B cell (primary cell): Measurements from ENCODE around the gene ERLEC1. TPM values are rescaled to one million over a fixed set of nuclear protein-coding genes. Genes with fewer than 3 reads are reported as not detected.

ENCODE experiments used
- ATAC-seq: fragments of 200-7000 bp; cut with Tn5 transposase; one replicate; pipeline ENCODE4 v1.10.0; 2021; ENCODE audit warnings: low read depth, mild to moderate bottlenecking, moderate number of reproducible peaks, moderate library complexity
- CTCF ChIA-PET: fragments of 350-600 bp; sonication (Branson Sonifier 250); formaldehyde crosslinking; loops from one replicate; lab custom pipeline; 2021; ENCODE audit warnings: antibody characterized with exemption, inconsistent platforms; lab: Charles Lee
- POLR2A ChIA-PET: fragments of 350-600 bp; sonication (Branson Sonifier 250); formaldehyde crosslinking; loops from one replicate; lab custom pipeline; 2021; ENCODE audit warnings: antibody characterized with exemption; lab: Charles Lee
- DNase-seq: peaks from one replicate; pipeline ENCODE4 v3.0.0; 2013
- H2AFZ ChIP-seq: 2 replicates; pipeline ENCODE4 v1.6.1; 2012; ENCODE audit warnings: mild to moderate bottlenecking, low read depth, low read length; ENCODE audit not compliant: insufficient read depth, poor library complexity, severe bottlenecking
- H3K27ac ChIP-seq, 2 donors: 1 replicate in 1 of 2; 2 replicates in 1 of 2; pipeline ENCODE4 v1.5.1; 2012 to 2013; ENCODE audit warnings: low read length in 2 of 2, mild to moderate bottlenecking in 2 of 2, moderate library complexity in 1 of 2
- H3K27me3 ChIP-seq, 4 experiments: fragments of 200-600 bp in 1 of 4; sonication (generic) in 1 of 4; replicated peaks in 1 of 4; 1 replicate in 2 of 4; 2 replicates in 2 of 4; pipeline versions ENCODE4 v1.6.1 to v1.7.0; 2013 to 2016; ENCODE audit warnings: low read length in 3 of 4, mild to moderate bottlenecking in 2 of 4, mixed read lengths in 1 of 4, moderate library complexity in 1 of 4; ENCODE audit not compliant: insufficient read depth in 4 of 4, control insufficient read depth in 3 of 4; ENCODE audit errors: control extremely low read depth in 1 of 4
- H3K36me3 ChIP-seq, 2 experiments: replicated peaks in 1 of 2; 1 replicate in 1 of 2; 2 replicates in 1 of 2; pipeline versions ENCODE4 v1.6.1 to v1.7.1; 2013; ENCODE audit warnings: low read length in 1 of 2; ENCODE audit not compliant: insufficient read depth in 2 of 2, control insufficient read depth in 1 of 2; ENCODE audit errors: control extremely low read depth in 1 of 2, extremely low read depth in 1 of 2
- H3K4me1 ChIP-seq, 2 donors: fragments of 200-600 bp in 1 of 2; sonication (generic) in 1 of 2; 1 replicate in 1 of 2; 2 replicates in 1 of 2; pipeline versions ENCODE4 v1.5.1 to v1.6.1; 2013 to 2017; ENCODE audit warnings: low read length in 2 of 2; ENCODE audit not compliant: control insufficient read depth in 2 of 2, insufficient read depth in 2 of 2
- H3K4me2 ChIP-seq: replicated peaks from 2 replicates; pipeline ENCODE3; 2012; ENCODE audit warnings: mild to moderate bottlenecking, low read depth, low read length; ENCODE audit not compliant: poor library complexity, severe bottlenecking
- H3K4me3 ChIP-seq, 5 experiments: fragments of 200-600 bp in 1 of 5; sonication (generic) in 1 of 5; 1 replicate in 3 of 5; 2 replicates in 2 of 5; pipeline versions ENCODE4 v1.5.1 to v1.7.0; 2011 to 2016; ENCODE audit warnings: low read length in 4 of 5, mild to moderate bottlenecking in 4 of 5, low read depth in 2 of 5, control low read depth in 1 of 5, moderate library complexity in 1 of 5; ENCODE audit not compliant: insufficient read depth in 1 of 5; ENCODE audit errors: control extremely low read depth in 1 of 5, extremely low read depth in 1 of 5
- H3K79me2 ChIP-seq: fragments of 200-600 bp; sonication (generic); one replicate; pipeline ENCODE4 v1.6.0; 2016; ENCODE audit warnings: low read length; ENCODE audit not compliant: control insufficient read depth, insufficient read depth
- H3K9ac ChIP-seq: fragments of 200-600 bp; sonication (generic); 2 replicates; pipeline ENCODE4 v1.6.1; 2017; ENCODE audit warnings: mild to moderate bottlenecking, low read length, moderate library complexity
- H3K9me3 ChIP-seq, 3 donors: one replicate each; pipeline versions ENCODE4 v1.6.1 to v1.7.1; 2013; ENCODE audit warnings: low read length in 2 of 3; ENCODE audit not compliant: control insufficient read depth in 2 of 3, insufficient read depth in 1 of 3; ENCODE audit errors: control extremely low read depth in 1 of 3
- H4K20me1 ChIP-seq: 2 replicates; pipeline ENCODE4 v1.6.0; 2012; ENCODE audit warnings: mild to moderate bottlenecking, low read length; ENCODE audit not compliant: insufficient read depth, control insufficient read depth, poor library complexity, severe bottlenecking
- H3K27ac Mint-ChIP-seq: one replicate; pipeline ENCODE4 v1.8.0; 2021; ENCODE audit warnings: mixed read lengths
- H3K27me3 Mint-ChIP-seq: one replicate; pipeline ENCODE4 v1.8.0; 2021; ENCODE audit warnings: mixed read lengths
- H3K4me1 Mint-ChIP-seq: one replicate; pipeline ENCODE4 v1.8.0; 2021; ENCODE audit warnings: mixed read lengths
- H3K4me3 Mint-ChIP-seq: one replicate; pipeline ENCODE4 v1.8.0; 2021; ENCODE audit warnings: mixed read lengths
- H3K9me3 Mint-ChIP-seq: one replicate; pipeline ENCODE4 v1.8.0; 2022; ENCODE audit warnings: mixed read lengths; ENCODE audit not compliant: insufficient read depth
- CTCF ChIP-seq: fragments of 200-600 bp; IDR thresholded peaks from one replicate; pipeline ENCODE4 v1.8.0; 2022; ENCODE audit warnings: antibody characterized with exemption, mild to moderate bottlenecking
- EZH2 ChIP-seq: IDR thresholded peaks from 2 replicates; pipeline ENCODE4 v1.6.1; 2012; ENCODE audit warnings: borderline replicate concordance, low read depth, mild to moderate bottlenecking, moderate library complexity, low read length; ENCODE audit not compliant: insufficient read depth, poor library complexity, severe bottlenecking
- WGBS: methylation state at CpG from one replicate; pipeline ENCODE4 v1.1.5; 2013; ENCODE audit warnings: missing lambda C conversion rate; ENCODE audit not compliant: insufficient coverage; 5-methylcytosine and 5-hydroxymethylcytosine counted together
- intact Hi-C: fragments of 100-400 bp; cut with micrococcal nuclease; formaldehyde crosslinking; loops from one replicate; pipeline ENCODE4 v1.10.0; 2022
- polyA plus RNA-seq: library from polyadenylated mRNA; depleted of rRNA; stranded (reverse); fragments of >200 nt; gene quantifications from 2 replicates; pipeline ENCODE4 v1.2.3, GENCODE V29; 2012
- total RNA-seq, 2 donors: library from RNA; stranded (reverse); fragments of 120-200 nt in 1 of 2; gene quantifications; 1 replicate in 1 of 2; 2 replicates in 1 of 2; pipeline versions ENCODE4 v1.2.3 to v1.2.4, GENCODE V29; 2013 to 2022

ERLEC1 gene
- total and polyA plus RNA-seq, 2 donors (not counting 1 experiment from before 2014, with no cell fraction given): 20.4 to 22.9 TPM

- WGBS: 93% methylated on average over 4 of the region's 7 CpGs
- ATAC-seq (no peak), DNase-seq (no peak)
- H4K20me1 ChIP-seq: no peaks in the 10 kb centered on the region
- ChIA-PET CTCF (no interaction called here), POLR2A (no interaction called here)
- Mint-ChIP-seq H3K4me1 (no peaks in the 10 kb centered on the region), H3K27ac (no peak overlapping the region), H3K9me3 (no peaks in the 10 kb centered on the region), H3K4me3 (no peak overlapping the region), H3K27me3 (no peaks in the 10 kb centered on the region)
- H3K79me2 ChIP-seq: no peaks in the 10 kb centered on the region
- H3K36me3 ChIP-seq: peaks cover 16 to 69% of the 10 kb centered on the region in 2 experiments
- no peak overlapping the region for H3K9ac ChIP-seq
- H3K4me2 ChIP-seq: no peak overlapping the region
- H3K4me1 ChIP-seq: no peaks in the 10 kb centered on the region
- H3K27ac ChIP-seq: no peak overlapping the region
- no peaks in the 10 kb centered on the region for H3K27me3 ChIP-seq
- H2AFZ ChIP-seq: no peak overlapping the region
- H3K9me3 ChIP-seq: no peaks in the 10 kb centered on the region
- no peak for TF ChIP-seq EZH2
- TF ChIP-seq CTCF: no peak
- intact Hi-C loops: no loop called here
- H3K4me3 ChIP-seq: no peak overlapping the region
Observed at GRCh38 chr2:53802617-53803151, 15.8 kb downstream of the ERLEC1 start.

- Histone ChIP-seq H3K4me3 (no peak overlapping the region), H2AFZ (no peak overlapping the region), H3K9ac (no peak overlapping the region), H3K4me1 (no peaks in the 10 kb centered on the region), H4K20me1 (no peaks in the 10 kb centered on the region), H3K79me2 (no peaks in the 10 kb centered on the region), H3K27me3 (no peaks in the 10 kb centered on the region), H3K27ac (no peak overlapping the region), H3K36me3 (peaks cover 24 to 79% of the 10 kb centered on the region in 2 experiments), H3K4me2 (no peak overlapping the region), H3K9me3 (no peaks in the 10 kb centered on the region)
- intact Hi-C loops: no loop called here
- DNase-seq (no peak), ATAC-seq (no peak)
- TF ChIP-seq EZH2 (no peak), CTCF (no peak)
- Mint-ChIP-seq H3K27me3 (no peaks in the 10 kb centered on the region), H3K27ac (no peak overlapping the region), H3K4me1 (no peaks in the 10 kb centered on the region), H3K4me3 (no peak overlapping the region), H3K9me3 (no peaks in the 10 kb centered on the region)
- WGBS: 80% methylated on average over 1 of the region's 3 CpGs
- CTCF ChIA-PET: no interaction called here
- POLR2A ChIA-PET: no interaction called here
Observed at GRCh38 chr2:53811601-53812000, 24.8 kb downstream of the ERLEC1 start.
